K562 (cell line): ENCODE data around the gene ZC3H10. TPM values are rescaled to one million over a fixed set of nuclear protein-coding genes. Genes with fewer than 3 reads are reported as not detected.

Experiments used
- ATAC-seq: fragments of 200-7000 bp; cut with Tn5 transposase; 3 replicates; pipeline ENCODE4 v1.9.1; 2020; ENCODE audit warnings: moderate library complexity
- BruUV-seq: library from RNA; stranded (reverse); fragments of 400-500 nt; replicated peaks from 2 replicates; lab custom pipeline; 2021; lab: Mats Ljungman, UMichigan
- CTCF ChIA-PET: fragments of 300-600 bp; formaldehyde crosslinking; extraction: SDS; loops from one replicate; lab custom pipeline; 2021; ENCODE audit warnings: low intra/inter-chr PET ratio; lab: Yijun Ruan, JAX
- POLR2A ChIA-PET: fragments of 300-600, 350-650 bp; sonication (Branson Sonifier 250); formaldehyde crosslinking; extraction: SDS; loops from one replicate; lab custom pipeline; 2021; ENCODE audit warnings: antibody characterized with exemption, inconsistent platforms; lab: Yijun Ruan, JAX
- DNase-seq, 4 experiments: peaks; one replicate each; pipeline versions ENCODE4 v3.0.0 to v3.0.0-alpha.2; 2011 to 2018; ENCODE audit warnings: low spot score in 3 of 4, mixed read lengths in 3 of 4; ENCODE audit errors: extremely low read depth in 1 of 4
- FAIRE-seq: peaks from 2 replicates; lab custom pipeline; 2011; peaks lifted over from hg19 to GRCh38; lab: Jason Lieb, UNC
- H2AFZ ChIP-seq: 2 replicates; pipeline ENCODE4 v1.6.0; 2011; ENCODE audit warnings: low read depth, low read length, control low read depth, inconsistent platforms
- H3K27ac ChIP-seq: fragments of 200-600 bp; 3 replicates; pipeline ENCODE4 v1.8.0; 2011; ENCODE audit warnings: low read depth, mild to moderate bottlenecking, control low read depth, inconsistent platforms, low read length, moderate library complexity, mixed read lengths; ENCODE audit errors: extremely low read depth
- H3K27me3 ChIP-seq, 2 experiments: fragments of 300-600 bp in 1 of 2; 2 replicates in 1 of 2; 3 replicates in 1 of 2; pipeline versions ENCODE4 v1.6.0 to v1.8.0; 2011; ENCODE audit warnings: inconsistent platforms in 2 of 2, low read length in 2 of 2, mild to moderate bottlenecking in 1 of 2, mixed read lengths in 1 of 2, moderate library complexity in 1 of 2; ENCODE audit not compliant: control insufficient read depth in 2 of 2, insufficient read depth in 2 of 2
- H3K36me3 ChIP-seq: fragments of 300-600 bp; 3 replicates; pipeline ENCODE4 v1.8.0; 2011; ENCODE audit warnings: mild to moderate bottlenecking, low read length, inconsistent platforms; ENCODE audit not compliant: control insufficient read depth, insufficient read depth
- H3K4me1 ChIP-seq, 2 experiments: fragments of 200-600 bp in 1 of 2; replicated peaks in 1 of 2; 2 replicates in 1 of 2; 3 replicates in 1 of 2; pipeline versions ENCODE4 v1.5.1 to v1.8.0; 2011; ENCODE audit warnings: inconsistent platforms in 2 of 2, low read length in 2 of 2, mild to moderate bottlenecking in 1 of 2, mixed read lengths in 1 of 2, moderate library complexity in 1 of 2; ENCODE audit not compliant: control insufficient read depth in 2 of 2, insufficient read depth in 2 of 2
- H3K4me2 ChIP-seq: 2 replicates; pipeline ENCODE4 v1.6.1; 2011; ENCODE audit warnings: low read length, control low read depth, inconsistent platforms, mixed read lengths; ENCODE audit not compliant: insufficient read depth
- H3K4me3 ChIP-seq: fragments of 200-600 bp; sonication (generic), shearing (Covaris generic); 2 replicates; pipeline ENCODE4 v1.5.1; 2016; ENCODE audit warnings: control low read depth, inconsistent platforms
- H3K79me2 ChIP-seq: fragments of 200-600 bp; 3 replicates; pipeline ENCODE4 v1.8.0; 2011; ENCODE audit warnings: low read length, inconsistent platforms; ENCODE audit not compliant: control insufficient read depth, insufficient read depth
- H3K9ac ChIP-seq, 2 experiments: 2 replicates each; pipeline versions ENCODE4 v1.6.0 to v1.6.1; 2011; ENCODE audit warnings: low read depth in 2 of 2, low read length in 2 of 2, control low read depth in 1 of 2, inconsistent platforms in 1 of 2, mild to moderate bottlenecking in 1 of 2, mixed read lengths in 1 of 2; ENCODE audit not compliant: insufficient read depth in 1 of 2
- H3K9me1 ChIP-seq: one replicate; pipeline ENCODE4 v1.6.0; 2011; ENCODE audit warnings: inconsistent platforms, mild to moderate bottlenecking, low read length, moderate library complexity; ENCODE audit not compliant: control insufficient read depth, insufficient read depth
- H3K9me3 ChIP-seq: replicated peaks from 2 replicates; pipeline ENCODE4 v1.5.1; 2011; ENCODE audit warnings: low read depth, low read length, inconsistent platforms; ENCODE audit not compliant: control insufficient read depth, insufficient read depth
- H4K20me1 ChIP-seq: replicated peaks from 2 replicates; pipeline ENCODE4 v1.6.1; 2011; ENCODE audit warnings: low read length, inconsistent platforms, mixed read lengths; ENCODE audit not compliant: control insufficient read depth, insufficient read depth
- BRF1 ChIP-seq: IDR thresholded peaks from 3 replicates; pipeline ENCODE4 v1.6.1; 2011; ENCODE audit warnings: borderline replicate concordance, mild to moderate bottlenecking; ENCODE audit not compliant: insufficient read length; ENCODE audit errors: extremely low read depth
- CC2D1A ChIP-seq: fragments of 450-650 bp; IDR thresholded peaks from 2 replicates; pipeline ENCODE4 v1.6.1; 2017; ENCODE audit warnings: mild to moderate bottlenecking
- ESRRA ChIP-seq: fragments of 450-650 bp; IDR thresholded peaks from 2 replicates; pipeline ENCODE4 v1.6.1; 2014; ENCODE audit warnings: low read depth, mild to moderate bottlenecking, moderate library complexity, borderline replicate concordance
- HNRNPL ChIP-seq: fragments of 200-400 bp; formaldehyde crosslinking; IDR thresholded peaks from 2 replicates; pipeline ENCODE4 v1.6.1; 2017; ENCODE audit warnings: low read depth, mild to moderate bottlenecking, low read length
- NFATC3 ChIP-seq: fragments of 450-650 bp; IDR thresholded peaks from 2 replicates; pipeline ENCODE4 v1.6.1; 2017; ENCODE audit warnings: mild to moderate bottlenecking
- PHB2 ChIP-seq: fragments of 450-650 bp; IDR thresholded peaks from 2 replicates; pipeline ENCODE4 v1.6.1; 2017; ENCODE audit warnings: low read depth
- PURB ChIP-seq: sonication (generic); formaldehyde crosslinking; IDR thresholded peaks from 2 replicates; pipeline ENCODE4 v1.9.0; 2021; ENCODE audit warnings: low read depth, mild to moderate bottlenecking, missing genetic modification reagents
- SIN3B ChIP-seq: fragments of 450-650 bp; IDR thresholded peaks from 2 replicates; pipeline ENCODE4 v1.6.1; 2017; ENCODE audit warnings: low read depth, mild to moderate bottlenecking, moderate library complexity
- TARDBP ChIP-seq: fragments of 450-650 bp; IDR thresholded peaks from 2 replicates; pipeline ENCODE4 v1.6.1; 2016
- ZNF134 ChIP-seq: fragments of 250-450 bp; sonication (Bioruptor Pico); conservative IDR thresholded peaks from 2 replicates; pipeline ENCODE4 v1.4.0; 2020
- ZNF274 ChIP-seq: IDR thresholded peaks from 2 replicates; pipeline ENCODE4 v1.6.1; 2011; ENCODE audit warnings: low read depth, mild to moderate bottlenecking, low read length, moderate library complexity, borderline replicate concordance
- ZNF644 ChIP-seq: fragments of 200-800 bp; sonication (Bioruptor generic); IDR thresholded peaks from 2 replicates; pipeline ENCODE4 v1.6.1; 2016; ENCODE audit warnings: low read depth, missing genetic modification characterization, missing compliant biosample characterization
- ZNF696 ChIP-seq: fragments of 250-450 bp; sonication (Bioruptor Pico); conservative IDR thresholded peaks from 2 replicates; pipeline ENCODE4 v1.4.0; 2020; ENCODE audit warnings: mild to moderate bottlenecking, moderate library complexity
- WGBS: fragments of 100-300 bp; shearing (Covaris generic); methylation state at CpG from one replicate; pipeline ENCODE4 v1.1.6; 2016; ENCODE audit warnings: low coverage, mixed read lengths; ENCODE audit not compliant: insufficient coverage; ENCODE audit errors: missing lambda C conversion rate; 5-methylcytosine and 5-hydroxymethylcytosine counted together
- in situ Hi-C: fragments of 300-500 bp; cut with MboI; formaldehyde crosslinking; loops from 4 replicates; pipeline ENCODE4 v1.15.0; 2018; ENCODE audit warnings: inconsistent platforms, mixed read lengths
- intact Hi-C: fragments of 100-400 bp; cut with micrococcal nuclease; formaldehyde crosslinking; loops from 2 replicates; pipeline ENCODE4 v1.14.2; 2022
- polyA plus RNA-seq, 8 experiments: library from polyadenylated mRNA; depleted of rRNA in 4 of 8; stranded (reverse) in 5 of 8; unstranded in 3 of 8; fragments of >200 nt; fragmentation: Nextera tagmentation in 2 of 8; fragmentation: Illumina TruSeq in 1 of 8; extraction: Ambion mirVana in 2 of 8; extraction: Trizol in 1 of 8; gene quantifications; 2 replicates each; pipeline versions ENCODE4 v1.2.1 to v1.2.3, GENCODE V29; 2011 to 2014; ENCODE audit warnings: inconsistent platforms in 1 of 8, missing spikeins in 1 of 8
- total RNA-seq, 7 experiments: library from RNA; depleted of rRNA in 6 of 7; stranded (reverse); fragments of >200 nt in 6 of 7; fragmentation: Illumina TruSeq in 2 of 7; extraction: Trizol in 2 of 7; gene quantifications; 2 replicates each; pipeline versions ENCODE4 v1.2.1 to v1.2.3, GENCODE V29; 2011 to 2021; ENCODE audit warnings: low replicate concordance in 1 of 7
- TF ChIP-seq, protein P1 (sequence below): fragments of 450-650 bp; IDR thresholded peaks from 2 replicates; pipeline ENCODE4 v1.6.1; 2016; ENCODE audit warnings: borderline replicate concordance
- TF ChIP-seq, protein P2 (sequence below): IDR thresholded peaks from 2 replicates; pipeline ENCODE4 v1.6.1; 2016; ENCODE audit warnings: missing genetic modification characterization, missing compliant biosample characterization
- TF ChIP-seq, protein P3 (sequence below): fragments of 450-650 bp; IDR thresholded peaks from 2 replicates; pipeline ENCODE4 v1.6.1; 2014; ENCODE audit warnings: low read depth, mild to moderate bottlenecking, moderate library complexity, borderline replicate concordance

ZC3H10 gene
- total and polyA plus RNA-seq, 9 of the 15 experiments (the other 6 are each of a cell fraction or from before 2014, with no cell fraction given): 0.31 to 4.1 (median 1.6) TPM

DNA sequence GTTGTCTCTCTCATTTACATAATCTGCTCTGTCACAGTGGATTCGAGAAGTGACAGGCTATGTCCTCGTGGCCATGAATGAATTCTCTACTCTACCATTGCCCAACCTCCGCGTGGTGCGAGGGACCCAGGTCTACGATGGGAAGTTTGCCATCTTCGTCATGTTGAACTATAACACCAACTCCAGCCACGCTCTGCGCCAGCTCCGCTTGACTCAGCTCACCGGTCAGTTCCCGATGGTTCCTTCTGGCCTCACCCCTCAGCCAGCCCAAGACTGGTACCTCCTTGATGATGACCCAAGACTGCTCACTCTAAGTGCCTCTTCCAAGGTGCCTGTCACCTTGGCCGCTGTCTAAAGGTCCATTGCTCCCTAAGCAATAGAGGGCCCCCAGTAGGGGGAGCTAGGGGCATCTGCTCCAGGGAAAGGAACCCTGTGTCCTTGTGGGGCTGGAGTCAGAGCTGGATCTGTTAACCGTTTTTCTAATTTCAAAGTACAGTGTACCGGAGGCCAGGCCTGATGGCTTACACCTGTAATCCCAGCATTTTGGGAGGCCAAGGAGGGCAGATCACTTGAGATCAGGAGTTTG is 33.0 kb upstream of the ZC3H10 start:
- intact Hi-C loops (loop anchor here (1.0 kb wide), 1 partner anchor 33 kb away; the partner anchor contains the start of gene ZC3H10), in situ Hi-C loops (no loop called here)
- Histone ChIP-seq H3K27me3 (no peaks in the 10 kb centered on the region; a peak in 1 of 5 replicates), H4K20me1 (no peaks in the 10 kb centered on the region), H3K4me2 (no peak overlapping the region), H3K4me3 (no peak overlapping the region), H3K79me2 (no peaks in the 10 kb centered on the region), H3K9me1 (no peaks in the 10 kb centered on the region), H3K4me1 (peaks cover 38 to 41% of the 10 kb centered on the region in 2 experiments), H3K9me3 (no peaks in the 10 kb centered on the region), H3K27ac (no peak overlapping the region), H3K36me3 (no peaks in the 10 kb centered on the region), H2AFZ (peak overlapping the region; percentile 40), H3K9ac (no peak overlapping the region)
- ATAC-seq: peak; percentile 81
- FAIRE-seq: peak; percentile 81
- BruUV-seq: no TSS peak
- WGBS: 53% methylated on average over 15 of the region's 15 CpGs
- peak; percentile 53 to 82 (median 72) for DNase-seq
- ChIA-PET POLR2A (interaction anchor here (0.6 to 1.9 kb wide), 4 partner anchors 19 to 341 kb away, joined by 3 to 6 read pairs (median 4); partner anchors contain the start of genes PA2G4 and ZC3H10), CTCF (no interaction called here)
- TF ChIP-seq BRF1 (no peak), PHB2 (no peak), ESRRA (peak; percentile 88), PURB (CRISPR knock-in tag) (no peak), ZNF134 (CRISPR knock-in tag) (no peak), NFATC3 (no peak), ZNF644 (tag) (no peak), HNRNPL (no peak), SIN3B (no peak), TARDBP (no peak), ZNF696 (CRISPR knock-in tag) (no peak), ZNF274 (no peak), CC2D1A (no peak)
- TF ChIP-seq, protein P1, sequence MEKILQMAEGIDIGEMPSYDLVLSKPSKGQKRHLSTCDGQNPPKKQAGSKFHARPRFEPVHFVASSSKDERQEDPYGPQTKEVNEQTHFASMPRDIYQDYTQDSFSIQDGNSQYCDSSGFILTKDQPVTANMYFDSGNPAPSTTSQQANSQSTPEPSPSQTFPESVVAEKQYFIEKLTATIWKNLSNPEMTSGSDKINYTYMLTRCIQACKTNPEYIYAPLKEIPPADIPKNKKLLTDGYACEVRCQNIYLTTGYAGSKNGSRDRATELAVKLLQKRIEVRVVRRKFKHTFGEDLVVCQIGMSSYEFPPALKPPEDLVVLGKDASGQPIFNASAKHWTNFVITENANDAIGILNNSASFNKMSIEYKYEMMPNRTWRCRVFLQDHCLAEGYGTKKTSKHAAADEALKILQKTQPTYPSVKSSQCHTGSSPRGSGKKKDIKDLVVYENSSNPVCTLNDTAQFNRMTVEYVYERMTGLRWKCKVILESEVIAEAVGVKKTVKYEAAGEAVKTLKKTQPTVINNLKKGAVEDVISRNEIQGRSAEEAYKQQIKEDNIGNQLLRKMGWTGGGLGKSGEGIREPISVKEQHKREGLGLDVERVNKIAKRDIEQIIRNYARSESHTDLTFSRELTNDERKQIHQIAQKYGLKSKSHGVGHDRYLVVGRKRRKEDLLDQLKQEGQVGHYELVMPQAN: no peak
- TF ChIP-seq, protein P2, sequence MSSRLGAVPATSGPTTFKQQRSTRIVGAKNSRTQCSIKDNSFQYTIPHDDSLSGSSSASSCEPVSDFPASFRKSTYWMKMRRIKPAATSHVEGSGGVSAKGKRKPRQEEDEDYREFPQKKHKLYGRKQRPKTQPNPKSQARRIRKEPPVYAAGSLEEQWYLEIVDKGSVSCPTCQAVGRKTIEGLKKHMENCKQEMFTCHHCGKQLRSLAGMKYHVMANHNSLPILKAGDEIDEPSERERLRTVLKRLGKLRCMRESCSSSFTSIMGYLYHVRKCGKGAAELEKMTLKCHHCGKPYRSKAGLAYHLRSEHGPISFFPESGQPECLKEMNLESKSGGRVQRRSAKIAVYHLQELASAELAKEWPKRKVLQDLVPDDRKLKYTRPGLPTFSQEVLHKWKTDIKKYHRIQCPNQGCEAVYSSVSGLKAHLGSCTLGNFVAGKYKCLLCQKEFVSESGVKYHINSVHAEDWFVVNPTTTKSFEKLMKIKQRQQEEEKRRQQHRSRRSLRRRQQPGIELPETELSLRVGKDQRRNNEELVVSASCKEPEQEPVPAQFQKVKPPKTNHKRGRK (tag): no peak
- TF ChIP-seq, protein P3, sequence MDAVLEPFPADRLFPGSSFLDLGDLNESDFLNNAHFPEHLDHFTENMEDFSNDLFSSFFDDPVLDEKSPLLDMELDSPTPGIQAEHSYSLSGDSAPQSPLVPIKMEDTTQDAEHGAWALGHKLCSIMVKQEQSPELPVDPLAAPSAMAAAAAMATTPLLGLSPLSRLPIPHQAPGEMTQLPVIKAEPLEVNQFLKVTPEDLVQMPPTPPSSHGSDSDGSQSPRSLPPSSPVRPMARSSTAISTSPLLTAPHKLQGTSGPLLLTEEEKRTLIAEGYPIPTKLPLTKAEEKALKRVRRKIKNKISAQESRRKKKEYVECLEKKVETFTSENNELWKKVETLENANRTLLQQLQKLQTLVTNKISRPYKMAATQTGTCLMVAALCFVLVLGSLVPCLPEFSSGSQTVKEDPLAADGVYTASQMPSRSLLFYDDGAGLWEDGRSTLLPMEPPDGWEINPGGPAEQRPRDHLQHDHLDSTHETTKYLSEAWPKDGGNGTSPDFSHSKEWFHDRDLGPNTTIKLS: no peak
